Neuron (in vitro differentiated cells): Measurements from ENCODE around the gene MIOX.

Experiments
- H2AFZ ChIP-seq: one replicate; pipeline ENCODE4 v1.6.1; 2013; ENCODE audit warnings: low read depth, mild to moderate bottlenecking, inconsistent platforms, low read length, moderate library complexity
- H3K27me3 ChIP-seq: one replicate; pipeline ENCODE4 v1.6.1; 2013; ENCODE audit warnings: low read length; ENCODE audit not compliant: insufficient read depth
- H3K36me3 ChIP-seq: one replicate; pipeline ENCODE4 v1.6.1; 2013; ENCODE audit warnings: low read length; ENCODE audit not compliant: insufficient read depth
- H3K4me1 ChIP-seq: one replicate; pipeline ENCODE4 v1.6.1; 2013; ENCODE audit warnings: low read length; ENCODE audit not compliant: insufficient read depth
- H3K4me3 ChIP-seq: 2 replicates; pipeline ENCODE4 v1.5.1; 2013; ENCODE audit warnings: mild to moderate bottlenecking, low read length, moderate library complexity
- H3K9me3 ChIP-seq: one replicate; pipeline ENCODE4 v1.6.1; 2013; ENCODE audit warnings: low read length

MIOX gene

DNA sequence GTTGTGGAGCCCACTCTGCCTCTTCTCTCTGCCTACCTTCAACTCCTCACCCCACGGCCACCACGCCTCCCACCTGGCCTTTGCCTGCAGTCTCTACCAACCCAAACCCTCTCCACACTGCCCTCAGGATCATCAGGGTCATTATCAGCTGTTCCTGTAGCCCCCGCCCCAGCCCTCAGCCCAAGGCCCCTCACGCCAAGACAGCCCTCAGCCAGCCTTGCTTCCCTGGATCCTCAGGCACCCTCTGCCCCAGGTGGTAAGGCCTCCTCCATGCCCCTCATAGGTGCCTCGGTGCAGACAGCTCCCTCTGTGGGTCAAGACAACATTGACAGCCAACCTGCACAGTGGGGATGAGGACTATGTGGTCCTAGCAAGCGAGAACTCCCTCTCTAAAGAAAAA is 13.6 kb upstream of the MIOX start:
- no peaks in the 10 kb centered on the region for H3K27me3 ChIP-seq
- H3K36me3 ChIP-seq = peaks cover 4% of the 10 kb centered on the region
- peaks cover 18% of the 10 kb centered on the region for H3K4me1 ChIP-seq
- no peak overlapping the region for H2AFZ ChIP-seq
- no peaks in the 10 kb centered on the region for H3K9me3 ChIP-seq
- H3K4me3 ChIP-seq = peak overlapping the region; percentile 85

DNA sequence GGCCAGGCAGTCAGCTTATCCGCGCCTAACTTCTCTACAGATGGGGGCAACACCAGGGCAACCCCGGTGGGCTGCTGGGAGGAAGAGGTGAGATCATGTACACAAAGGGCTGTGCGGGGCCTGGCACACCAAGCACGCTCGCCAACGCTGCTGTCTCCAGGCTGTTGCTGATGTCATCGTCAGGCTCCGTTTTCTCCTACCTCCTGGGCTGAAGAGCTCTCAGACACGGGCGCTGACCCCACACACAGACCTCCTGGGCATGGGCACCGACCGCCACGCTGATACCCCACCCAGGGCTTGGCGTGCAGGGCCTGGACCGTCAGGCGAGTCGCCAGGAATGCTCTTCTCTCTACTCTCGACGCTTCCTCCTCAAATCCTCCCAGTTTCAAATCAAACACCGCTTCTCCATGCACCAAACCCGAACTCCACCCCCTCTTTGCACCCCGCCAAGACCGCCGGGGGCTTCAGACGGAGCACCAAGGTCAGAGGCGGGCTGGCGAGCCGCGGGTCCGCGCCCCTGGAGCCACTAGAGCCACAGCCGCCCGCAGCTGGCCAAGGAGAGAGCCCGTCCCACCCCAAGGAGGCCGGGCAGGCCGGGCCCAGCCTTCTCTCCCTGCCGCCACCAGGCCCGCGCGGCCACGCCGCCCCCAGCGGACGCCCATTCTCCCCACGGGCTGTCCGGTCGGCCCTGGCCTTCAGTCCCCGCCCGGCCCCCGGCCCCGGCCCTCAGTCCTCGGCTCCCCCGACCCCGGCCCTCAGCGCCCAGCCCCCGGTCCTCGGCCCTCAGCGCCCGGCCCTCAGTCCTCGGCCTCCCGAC is 12.6 kb upstream of the MIOX start:
- H3K27me3 ChIP-seq = peaks cover 5% of the 10 kb centered on the region
- H2AFZ ChIP-seq = no peak overlapping the region
- no peaks in the 10 kb centered on the region for H3K9me3 ChIP-seq
- H3K4me3 ChIP-seq = peak overlapping the region; percentile 85
- H3K36me3 ChIP-seq = peaks cover 4% of the 10 kb centered on the region
- H3K4me1 ChIP-seq = peaks cover 18% of the 10 kb centered on the region

DNA sequence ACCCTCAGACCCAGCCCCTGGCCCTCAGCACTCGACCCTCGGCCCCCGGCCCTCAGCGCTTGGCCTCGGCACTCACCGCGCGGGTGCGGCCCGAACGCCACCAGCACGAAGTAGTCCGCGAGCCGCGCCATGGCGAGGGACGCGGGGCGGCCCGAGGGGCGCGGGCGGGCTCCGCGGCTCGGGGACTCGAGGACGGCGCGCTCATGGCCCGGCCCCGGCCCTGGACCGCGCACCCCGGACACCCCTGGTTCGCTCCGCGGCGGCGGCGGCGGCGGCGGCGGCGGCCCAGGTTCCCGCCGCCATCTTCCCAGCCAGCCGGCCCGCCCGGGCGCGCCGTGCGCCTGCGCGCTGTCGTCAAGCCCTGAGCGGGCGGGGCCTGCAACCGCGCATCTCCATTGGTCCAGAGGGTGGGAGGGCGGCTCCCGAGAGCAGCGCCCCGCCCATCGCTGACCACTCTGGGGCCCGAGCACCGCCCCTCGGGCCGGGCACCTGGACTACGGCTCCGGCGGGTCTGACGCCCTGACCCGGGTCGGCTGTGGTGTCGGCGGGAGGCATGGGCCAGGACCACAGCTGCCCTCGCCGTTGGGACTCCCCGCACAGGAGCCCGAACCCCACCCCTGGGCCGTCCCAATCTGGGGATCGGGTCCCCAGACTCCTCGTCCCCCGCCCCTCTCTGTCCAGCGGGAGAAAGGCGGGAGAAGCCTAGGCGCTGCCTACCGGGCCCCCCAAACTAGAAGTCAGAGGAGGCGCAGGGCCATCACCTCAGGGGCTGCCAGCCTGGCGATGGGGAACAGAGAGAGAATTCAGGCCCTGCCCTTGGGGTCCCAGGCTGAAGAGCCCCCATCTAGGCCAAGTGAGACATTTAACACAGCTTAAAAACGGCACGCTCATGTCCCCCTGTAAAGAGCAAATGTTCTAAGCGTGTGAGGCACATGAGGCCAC is 11.7 kb upstream of the MIOX start, which contains the start of gene SBF1:
TSS of gene SBF1 (minus strand) at position 326 of the 942 bp plus-strand sequence. CDS start at position 131, 195 bp downstream.
- peaks cover 3% of the 10 kb centered on the region for H3K9me3 ChIP-seq

DNA sequence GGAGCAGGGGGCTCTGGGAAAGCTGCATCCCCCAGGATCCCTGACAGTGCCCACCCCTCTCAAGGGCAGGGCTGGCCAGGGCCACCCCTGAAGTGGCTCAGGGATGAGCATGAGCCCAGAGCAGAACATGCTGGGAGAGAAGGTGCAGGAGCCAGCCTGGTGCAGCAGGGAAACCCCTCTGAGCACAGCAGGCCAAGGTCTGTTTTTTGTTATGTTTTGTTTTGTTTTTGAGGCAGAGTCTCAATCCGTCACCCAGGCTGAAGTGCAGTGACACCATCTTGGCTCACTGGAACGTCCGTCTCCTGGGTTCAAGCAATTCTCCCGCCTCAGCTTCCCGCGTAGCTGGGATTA is 11.0 kb upstream of the MIOX start:
- H3K9me3 ChIP-seq = peaks cover 8% of the 10 kb centered on the region
- H2AFZ ChIP-seq = peak overlapping the region; percentile 83
- peaks cover 4% of the 10 kb centered on the region for H3K36me3 ChIP-seq
- peaks cover 18% of the 10 kb centered on the region for H3K4me1 ChIP-seq
- H3K4me3 ChIP-seq = peak overlapping the region; percentile 85
- peaks cover 15% of the 10 kb centered on the region for H3K27me3 ChIP-seq

More for the DNA sequence above, 11.7 kb upstream of the MIOX start, which contains the start of gene SBF1:
- Histone ChIP-seq H3K4me1 (peaks cover 18% of the 10 kb centered on the region), H3K27me3 (peaks cover 9% of the 10 kb centered on the region), H2AFZ (peak within 1 kb of the TSS; percentile 83), H3K4me3 (peak within 1 kb of the TSS; percentile 85), H3K36me3 (peaks cover 4% of the 10 kb centered on the region)

DNA sequence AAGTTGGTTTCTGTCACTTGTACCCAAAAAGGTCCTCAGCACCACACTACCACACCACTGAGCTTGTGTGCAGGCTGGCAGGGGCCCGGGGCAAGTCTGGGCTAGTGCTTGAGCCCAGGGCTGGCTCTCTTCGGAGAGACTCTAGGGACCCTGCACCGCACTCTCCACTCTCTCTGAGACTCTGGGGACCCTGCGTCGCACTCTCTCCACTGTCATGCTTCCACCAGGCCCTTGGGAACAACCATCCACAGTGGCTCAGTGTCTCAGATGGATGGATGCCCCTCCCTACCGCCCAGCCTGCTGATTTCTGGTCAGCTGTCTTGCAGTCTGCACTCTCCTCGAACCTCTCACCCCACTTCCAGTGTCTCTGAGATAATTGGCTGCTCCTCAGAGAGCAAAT is 9.8 kb upstream of the MIOX start:
- Histone ChIP-seq H3K36me3 (peaks cover 4% of the 10 kb centered on the region), H3K27me3 (peaks cover 25% of the 10 kb centered on the region), H2AFZ (no peak overlapping the region), H3K9me3 (peaks cover 8% of the 10 kb centered on the region), H3K4me1 (peaks cover 18% of the 10 kb centered on the region), H3K4me3 (no peak overlapping the region)

DNA sequence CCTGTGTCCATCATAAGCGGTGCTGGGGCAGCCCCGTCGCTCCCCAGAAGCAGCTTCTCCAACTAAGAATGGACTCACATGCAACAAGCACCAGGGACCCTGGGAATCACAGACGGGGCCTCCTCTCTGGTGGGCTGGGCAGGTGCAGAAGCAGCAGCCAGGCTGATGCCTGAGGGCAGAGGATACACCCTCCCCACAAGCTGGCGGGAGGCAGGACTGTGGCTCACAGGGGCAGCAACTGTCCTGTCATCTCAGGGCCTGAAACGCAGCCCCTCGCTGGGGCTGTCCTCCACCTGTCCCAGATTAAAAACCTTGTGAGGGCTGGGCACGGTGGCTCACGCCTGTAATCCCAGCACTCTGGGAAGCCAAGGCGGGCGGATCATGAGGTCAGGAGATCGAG is 8.7 kb upstream of the MIOX start:
- Histone ChIP-seq H3K36me3 (no peaks in the 10 kb centered on the region), H3K4me1 (peaks cover 16% of the 10 kb centered on the region), H3K4me3 (no peak overlapping the region), H2AFZ (no peak overlapping the region), H3K27me3 (peaks cover 36% of the 10 kb centered on the region), H3K9me3 (peaks cover 8% of the 10 kb centered on the region)

DNA sequence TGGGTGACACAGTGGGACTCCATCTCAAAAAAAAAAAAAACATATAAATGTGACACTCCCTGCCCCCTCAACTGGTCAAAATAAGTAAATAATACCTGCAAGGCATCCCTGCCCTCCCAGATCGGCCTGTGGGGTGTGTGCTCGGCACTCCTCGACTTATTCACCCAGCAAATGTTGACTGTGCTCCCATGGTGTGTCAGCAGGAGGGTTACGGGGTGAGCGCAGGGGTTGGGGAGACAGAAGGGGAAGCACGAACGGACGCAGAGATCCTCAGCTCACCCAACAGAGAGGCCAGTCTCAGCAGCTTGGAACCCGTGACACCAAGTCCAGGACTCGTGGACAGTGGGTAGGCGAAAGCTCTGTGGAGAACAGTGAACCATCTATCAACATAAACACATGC is 6.9 kb upstream of the MIOX start:
- peaks cover 8% of the 10 kb centered on the region for H3K9me3 ChIP-seq
- no peak overlapping the region for H2AFZ ChIP-seq
- H3K4me3 ChIP-seq = no peak overlapping the region
- H3K27me3 ChIP-seq = peaks cover 48% of the 10 kb centered on the region
- peaks cover 5% of the 10 kb centered on the region for H3K4me1 ChIP-seq
- H3K36me3 ChIP-seq = no peaks in the 10 kb centered on the region

DNA sequence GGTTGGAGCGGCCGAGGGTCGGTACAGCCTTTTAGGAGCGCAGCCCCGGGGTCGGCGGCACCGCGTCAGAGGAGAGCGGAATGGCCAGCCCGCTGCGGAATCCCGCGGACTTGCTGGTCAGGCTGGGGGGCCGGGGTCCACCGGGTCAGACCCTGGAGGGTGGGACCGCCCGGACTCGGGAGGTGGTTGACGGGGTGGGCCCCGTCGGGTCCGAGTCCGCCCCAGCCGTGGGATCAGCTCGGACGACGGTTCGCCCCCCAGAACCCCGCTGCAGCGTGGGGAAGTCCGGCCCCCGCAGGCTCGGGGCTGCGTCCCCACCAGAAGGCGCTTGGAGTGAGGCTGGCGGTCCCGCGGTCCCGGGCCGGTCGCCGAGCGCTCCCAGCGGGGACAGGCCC is 5.6 kb upstream of the MIOX start:
- Histone ChIP-seq H3K9me3 (peaks cover 8% of the 10 kb centered on the region), H3K27me3 (peaks cover 52% of the 10 kb centered on the region), H3K4me1 (no peaks in the 10 kb centered on the region), H3K4me3 (no peak overlapping the region), H2AFZ (no peak overlapping the region), H3K36me3 (no peaks in the 10 kb centered on the region)

DNA sequence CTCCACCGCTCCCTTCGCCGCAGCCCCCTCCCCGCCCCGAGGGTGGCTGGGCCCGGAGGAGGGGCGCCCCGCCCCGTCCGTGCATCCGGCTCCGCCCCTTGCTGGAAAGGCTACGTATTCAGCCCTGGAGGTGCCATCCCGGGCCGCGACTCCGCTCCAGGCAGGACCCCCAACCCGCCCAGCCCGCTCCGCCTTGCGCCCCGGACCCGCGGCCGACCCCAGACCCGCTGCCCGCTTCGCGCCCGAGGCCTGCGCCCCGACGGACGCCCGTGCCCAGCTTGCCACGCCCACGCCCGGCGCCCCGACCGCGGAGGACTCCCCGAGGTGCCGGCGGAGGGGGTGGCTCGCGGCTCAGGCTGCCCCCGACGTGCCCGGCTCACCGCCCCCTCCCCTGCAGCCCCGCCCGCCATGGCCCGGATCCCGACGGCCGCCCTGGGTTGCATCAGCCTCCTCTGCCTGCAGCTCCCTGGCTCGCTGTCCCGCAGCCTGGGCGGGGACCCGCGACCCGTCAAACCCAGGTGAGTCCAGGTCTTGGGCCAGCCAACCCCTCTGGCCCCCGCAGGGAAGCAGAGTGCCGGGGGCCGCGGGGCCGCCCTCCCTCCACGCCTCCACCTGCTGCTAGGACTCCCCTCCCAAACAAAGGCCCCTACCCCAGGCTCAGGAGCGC is 5.1 kb upstream of the MIOX start, which contains the start of gene ADM2:
TSS of gene ADM2 (plus strand) at position 104 of the 667 bp plus-strand sequence. CDS start at position 409, 305 bp downstream.
- H2AFZ ChIP-seq = no peak within 1 kb of the TSS
- H3K36me3 ChIP-seq = no peaks in the 10 kb centered on the region
- H3K4me3 ChIP-seq = no peak within 1 kb of the TSS
- H3K27me3 ChIP-seq = peaks cover 52% of the 10 kb centered on the region
- peaks cover 8% of the 10 kb centered on the region for H3K9me3 ChIP-seq
- H3K4me1 ChIP-seq = no peaks in the 10 kb centered on the region

DNA sequence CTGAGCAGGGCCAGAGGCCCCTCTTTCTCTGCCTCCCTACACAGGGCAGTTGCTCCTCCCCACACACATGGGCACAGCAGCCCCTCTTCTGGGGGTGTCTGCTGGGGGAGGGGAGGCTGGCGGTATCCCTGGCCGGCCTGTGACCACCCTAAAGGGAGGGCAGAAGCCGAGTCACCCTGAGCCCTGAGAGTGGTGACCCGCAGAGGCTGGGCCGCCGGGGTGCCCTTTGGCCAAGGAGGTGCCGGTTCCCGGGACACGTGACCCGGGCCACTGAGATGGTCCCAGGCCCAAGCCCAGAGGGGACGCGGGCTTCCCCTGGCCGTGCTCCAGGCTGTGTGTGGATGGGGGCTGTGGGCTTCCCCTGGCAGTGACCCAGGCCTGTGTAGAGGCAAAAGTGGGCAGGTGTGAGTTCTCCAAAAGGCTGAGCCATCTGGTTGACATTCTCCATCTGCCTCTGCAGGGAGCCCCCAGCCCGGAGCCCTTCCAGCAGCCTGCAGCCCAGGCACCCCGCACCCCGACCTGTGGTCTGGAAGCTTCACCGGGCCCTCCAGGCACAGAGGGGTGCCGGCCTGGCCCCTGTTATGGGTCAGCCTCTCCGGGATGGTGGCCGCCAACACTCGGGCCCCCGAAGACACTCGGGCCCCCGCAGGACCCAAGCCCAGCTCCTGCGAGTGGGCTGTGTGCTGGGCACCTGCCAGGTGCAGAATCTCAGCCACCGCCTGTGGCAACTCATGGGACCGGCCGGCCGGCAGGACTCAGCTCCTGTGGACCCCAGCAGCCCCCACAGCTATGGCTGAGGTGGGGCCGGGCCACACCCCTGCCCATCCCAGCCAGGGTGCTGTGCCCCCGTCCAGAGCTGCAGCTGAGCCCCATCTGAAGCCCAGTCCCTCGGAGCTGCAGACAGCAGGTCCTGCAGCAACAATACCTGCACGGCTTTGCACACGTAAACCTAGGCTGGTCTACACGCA is 4.3 kb upstream of the MIOX start:
- Histone ChIP-seq H2AFZ (no peak overlapping the region), H3K27me3 (peaks cover 58% of the 10 kb centered on the region), H3K4me3 (no peak overlapping the region), H3K36me3 (no peaks in the 10 kb centered on the region), H3K4me1 (no peaks in the 10 kb centered on the region), H3K9me3 (peaks cover 8% of the 10 kb centered on the region)

DNA sequence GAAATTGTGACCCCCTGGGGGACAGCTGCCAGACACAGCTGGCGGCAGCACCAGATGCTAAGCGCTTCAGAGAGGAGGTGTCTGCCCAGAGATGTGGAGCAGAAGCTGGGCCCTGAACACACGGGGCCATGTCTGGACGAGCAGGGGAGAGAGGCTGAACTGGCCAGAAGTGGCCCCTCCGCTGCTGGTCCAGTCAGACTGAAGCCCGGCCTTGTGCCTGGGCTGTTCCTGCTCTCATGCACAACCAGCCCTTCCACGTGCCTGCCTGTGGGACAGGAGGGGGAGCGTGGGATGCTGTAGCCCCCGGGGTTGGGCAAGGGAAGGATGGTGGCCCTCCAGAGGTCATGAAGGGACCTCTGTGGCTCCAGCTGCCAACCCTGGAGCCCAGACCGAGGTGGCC is 3.6 kb upstream of the MIOX start:
- no peaks in the 10 kb centered on the region for H3K4me1 ChIP-seq
- H2AFZ ChIP-seq = no peak overlapping the region
- no peaks in the 10 kb centered on the region for H3K36me3 ChIP-seq
- H3K9me3 ChIP-seq = peaks cover 8% of the 10 kb centered on the region
- H3K4me3 ChIP-seq = no peak overlapping the region
- peaks cover 61% of the 10 kb centered on the region for H3K27me3 ChIP-seq

DNA sequence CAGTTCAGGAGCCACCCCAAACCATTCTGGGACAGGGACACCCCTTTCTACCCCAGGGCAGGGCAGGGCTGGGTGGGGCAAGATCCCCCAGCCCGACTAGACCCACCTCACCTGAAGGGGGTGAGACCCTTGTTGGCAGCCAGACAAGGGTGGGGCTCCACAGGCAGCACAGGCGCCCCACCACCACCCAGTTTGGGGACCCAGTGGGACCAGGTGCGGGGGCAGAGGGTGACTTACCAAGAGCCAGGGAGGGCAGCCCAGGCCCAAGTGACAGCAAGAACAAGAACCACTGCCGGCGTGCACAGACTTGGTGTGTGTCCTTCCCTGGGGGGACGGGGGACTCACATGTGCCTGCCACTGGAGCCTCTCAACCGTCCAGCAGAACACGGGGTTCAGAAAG is 3.1 kb upstream of the MIOX start:
- H3K4me1 ChIP-seq = no peaks in the 10 kb centered on the region
- H2AFZ ChIP-seq = no peak overlapping the region
- peaks cover 8% of the 10 kb centered on the region for H3K9me3 ChIP-seq
- H3K4me3 ChIP-seq = no peak overlapping the region
- no peaks in the 10 kb centered on the region for H3K36me3 ChIP-seq
- peaks cover 60% of the 10 kb centered on the region for H3K27me3 ChIP-seq
